ENCODE results near the gene BRD3.

Gene BRD3

GRCh38 chr9:134010310-134011173 lies 57.3 kb downstream of the BRD3 start:
- ATAC-seq = no peak

GRCh38 chr9:134007571-134007970 lies 60.3 kb downstream of the BRD3 start:
- no peak for ATAC-seq

GRCh38 chr9:134007150-134007549 lies 60.7 kb downstream of the BRD3 start:
- no peak for ATAC-seq

GRCh38 chr9:134005381-134005780 lies 62.4 kb downstream of the BRD3 start:
- no peak for ATAC-seq

- ATAC-seq = no peak
Measured at GRCh38 chr9:134004881-134005280, 62.9 kb downstream of the BRD3 start.

- ATAC-seq = no peak
Measured at GRCh38 chr9:134004131-134004873, 63.5 kb downstream of the BRD3 start.

GRCh38 chr9:134003237-134003636 lies 64.6 kb downstream of the BRD3 start:
- no peak for ATAC-seq

- no peak for ATAC-seq
Measured at GRCh38 chr9:134002796-134003195, 65.0 kb downstream of the BRD3 start.

GRCh38 chr9:133999851-134000265 lies 68.0 kb downstream of the BRD3 start:
- ATAC-seq = no peak

- no peak for ATAC-seq
Measured at GRCh38 chr9:133998915-133999595, 68.8 kb downstream of the BRD3 start.

- no peak for ATAC-seq
Measured at GRCh38 chr9:133997584-133997983, 70.2 kb downstream of the BRD3 start.

- ATAC-seq = no peak
Measured at GRCh38 chr9:133996531-133997520, 71.0 kb downstream of the BRD3 start.

GRCh38 chr9:133995012-133995896 lies 72.6 kb downstream of the BRD3 start:
- no peak for ATAC-seq

GRCh38 chr9:133994353-133995011 lies 73.3 kb downstream of the BRD3 start:
- ATAC-seq = peak; percentile 35 to 53

GRCh38 chr9:133993635-133994253 lies 74.1 kb downstream of the BRD3 start:
- no peak for ATAC-seq

GRCh38 chr9:133992780-133993634 lies 74.8 kb downstream of the BRD3 start:
- peak; percentile 76 to 78 for ATAC-seq

GRCh38 chr9:133991964-133992779 lies 75.7 kb downstream of the BRD3 start, which contains the start of gene VAV2:
VAV2 (minus strand) TSS chr9:133992324; CDS start chr9:133992278, 46 bp downstream.
- ATAC-seq = peak; percentile 28 to 55
